Osteoblast (primary cell): ENCODE data around the gene GLOD4. TPM values are rescaled to one million over a fixed set of nuclear protein-coding genes. Genes with fewer than 3 reads are reported as not detected.
A peak's percentile ranks its signal among the peaks of the same experiment; 100 is the strongest.

Source experiments
- DNase-seq: peaks from one replicate; pipeline ENCODE4 v3.0.0; 2011; ENCODE audit warnings: low spot score, mixed read lengths; ENCODE audit not compliant: insufficient read length; ENCODE audit errors: missing footprints
- H2AFZ ChIP-seq: 2 replicates; pipeline ENCODE4 v1.6.0; 2011; ENCODE audit warnings: mild to moderate bottlenecking, low read length
- H3K27ac ChIP-seq: 2 replicates; pipeline ENCODE4 v1.5.1; 2011; ENCODE audit warnings: mild to moderate bottlenecking, low read depth, low read length, moderate library complexity
- H3K27me3 ChIP-seq: 2 replicates; pipeline ENCODE4 v1.6.0; 2012; ENCODE audit warnings: mild to moderate bottlenecking, control low read depth, inconsistent platforms, low read length, moderate library complexity; ENCODE audit not compliant: insufficient read depth
- H3K36me3 ChIP-seq: 2 replicates; pipeline ENCODE4 v1.5.1; 2011; ENCODE audit warnings: mild to moderate bottlenecking, low read length, control low read depth, moderate library complexity; ENCODE audit not compliant: insufficient read depth
- H3K4me1 ChIP-seq: 2 replicates; pipeline ENCODE4 v1.5.1; 2011; ENCODE audit warnings: mild to moderate bottlenecking, low read length, control low read depth, moderate library complexity; ENCODE audit not compliant: insufficient read depth
- H3K4me2 ChIP-seq: 2 replicates; pipeline ENCODE4 v1.6.0; 2011; ENCODE audit warnings: mild to moderate bottlenecking, low read length; ENCODE audit not compliant: insufficient read depth
- H3K4me3 ChIP-seq: fragments of 200-600 bp; sonication (generic); 3 replicates; pipeline ENCODE4 v1.5.1; 2012; ENCODE audit warnings: mild to moderate bottlenecking, low read length, inconsistent platforms; ENCODE audit not compliant: insufficient read depth
- H3K79me2 ChIP-seq: 2 replicates; pipeline ENCODE4 v1.6.0; 2012; ENCODE audit warnings: mild to moderate bottlenecking, low read length, control low read depth, inconsistent platforms; ENCODE audit not compliant: insufficient read depth
- H3K9me3 ChIP-seq: 2 replicates; pipeline ENCODE4 v1.5.1; 2011; ENCODE audit warnings: low read depth, low read length, control low read depth
- H4K20me1 ChIP-seq: 2 replicates; pipeline ENCODE4 v1.6.0; 2012; ENCODE audit warnings: mild to moderate bottlenecking, low read length, control low read depth; ENCODE audit not compliant: insufficient read depth
- total RNA-seq: library from RNA; depleted of rRNA; stranded (reverse); fragments of >200 nt; gene quantifications from 2 replicates; pipeline ENCODE4 v1.2.3, GENCODE V29; 2012
- TF ChIP-seq, protein P1 (sequence below): IDR thresholded peaks from 2 replicates; pipeline ENCODE4 v1.5.1; 2011; ENCODE audit warnings: mild to moderate bottlenecking, low read depth, low read length, moderate library complexity; ENCODE audit errors: extremely low read depth

Gene GLOD4
- total RNA-seq, 1 donor = 39.4 TPM

DNA sequence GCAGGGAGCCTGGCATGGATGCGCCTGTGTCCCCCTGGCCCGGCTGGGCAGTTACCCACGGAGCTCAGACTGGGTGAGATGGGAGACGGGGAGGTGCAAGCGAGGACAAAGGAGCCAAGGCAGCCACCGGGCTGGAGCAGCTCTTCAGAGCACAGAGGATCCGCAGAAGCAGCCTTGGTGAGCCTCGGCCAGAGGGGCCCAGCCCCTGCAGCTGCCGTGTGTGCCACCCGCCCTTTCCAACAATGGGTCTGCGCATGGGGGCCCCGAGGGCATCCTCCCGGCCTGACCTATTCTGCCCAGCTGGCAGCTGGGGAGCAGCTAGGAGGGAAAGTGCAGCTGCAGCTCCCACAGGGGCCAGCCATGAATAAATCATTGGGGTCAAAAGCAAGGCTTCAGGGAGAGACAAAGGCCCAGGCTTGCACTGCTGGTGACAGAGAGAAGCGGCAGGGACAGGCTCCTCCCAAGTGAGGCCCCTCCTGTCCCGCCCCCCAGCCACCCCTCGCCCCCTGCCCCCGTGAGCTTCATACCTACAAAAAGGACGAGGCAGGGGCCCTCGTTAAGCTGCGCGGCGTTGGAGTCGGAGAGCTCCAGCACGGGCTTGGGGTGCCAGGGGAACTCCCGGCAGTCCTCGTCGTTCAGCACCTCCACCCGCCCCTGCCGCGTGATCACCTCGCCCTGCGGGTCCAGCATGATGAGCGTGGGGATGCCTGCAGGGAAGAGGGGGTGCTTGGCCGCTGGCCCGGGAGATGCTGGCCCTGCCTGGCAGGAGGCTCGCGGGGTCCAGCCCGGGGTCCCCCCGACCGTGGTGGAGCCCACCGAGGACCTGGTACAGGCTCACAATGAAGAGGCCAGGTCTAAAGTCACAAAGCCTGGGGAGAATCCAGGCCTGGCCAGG lies 22.7 kb upstream of the GLOD4 start:
- H4K20me1 ChIP-seq = peaks cover 9% of the 10 kb centered on the region
- TF ChIP-seq, protein P1, sequence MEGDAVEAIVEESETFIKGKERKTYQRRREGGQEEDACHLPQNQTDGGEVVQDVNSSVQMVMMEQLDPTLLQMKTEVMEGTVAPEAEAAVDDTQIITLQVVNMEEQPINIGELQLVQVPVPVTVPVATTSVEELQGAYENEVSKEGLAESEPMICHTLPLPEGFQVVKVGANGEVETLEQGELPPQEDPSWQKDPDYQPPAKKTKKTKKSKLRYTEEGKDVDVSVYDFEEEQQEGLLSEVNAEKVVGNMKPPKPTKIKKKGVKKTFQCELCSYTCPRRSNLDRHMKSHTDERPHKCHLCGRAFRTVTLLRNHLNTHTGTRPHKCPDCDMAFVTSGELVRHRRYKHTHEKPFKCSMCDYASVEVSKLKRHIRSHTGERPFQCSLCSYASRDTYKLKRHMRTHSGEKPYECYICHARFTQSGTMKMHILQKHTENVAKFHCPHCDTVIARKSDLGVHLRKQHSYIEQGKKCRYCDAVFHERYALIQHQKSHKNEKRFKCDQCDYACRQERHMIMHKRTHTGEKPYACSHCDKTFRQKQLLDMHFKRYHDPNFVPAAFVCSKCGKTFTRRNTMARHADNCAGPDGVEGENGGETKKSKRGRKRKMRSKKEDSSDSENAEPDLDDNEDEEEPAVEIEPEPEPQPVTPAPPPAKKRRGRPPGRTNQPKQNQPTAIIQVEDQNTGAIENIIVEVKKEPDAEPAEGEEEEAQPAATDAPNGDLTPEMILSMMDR = no peak
- no peaks in the 10 kb centered on the region for H3K79me2 ChIP-seq
- H3K36me3 ChIP-seq = peaks cover 9% of the 10 kb centered on the region
- peak; percentile 82 for DNase-seq
- no peak overlapping the region for H3K4me2 ChIP-seq
- H3K27me3 ChIP-seq = no peaks in the 10 kb centered on the region
- no peaks in the 10 kb centered on the region for H3K4me1 ChIP-seq
- no peak overlapping the region for H3K27ac ChIP-seq
- H3K4me3 ChIP-seq = no peak overlapping the region
- H2AFZ ChIP-seq = no peak overlapping the region
- H3K9me3 ChIP-seq = no peaks in the 10 kb centered on the region

DNA sequence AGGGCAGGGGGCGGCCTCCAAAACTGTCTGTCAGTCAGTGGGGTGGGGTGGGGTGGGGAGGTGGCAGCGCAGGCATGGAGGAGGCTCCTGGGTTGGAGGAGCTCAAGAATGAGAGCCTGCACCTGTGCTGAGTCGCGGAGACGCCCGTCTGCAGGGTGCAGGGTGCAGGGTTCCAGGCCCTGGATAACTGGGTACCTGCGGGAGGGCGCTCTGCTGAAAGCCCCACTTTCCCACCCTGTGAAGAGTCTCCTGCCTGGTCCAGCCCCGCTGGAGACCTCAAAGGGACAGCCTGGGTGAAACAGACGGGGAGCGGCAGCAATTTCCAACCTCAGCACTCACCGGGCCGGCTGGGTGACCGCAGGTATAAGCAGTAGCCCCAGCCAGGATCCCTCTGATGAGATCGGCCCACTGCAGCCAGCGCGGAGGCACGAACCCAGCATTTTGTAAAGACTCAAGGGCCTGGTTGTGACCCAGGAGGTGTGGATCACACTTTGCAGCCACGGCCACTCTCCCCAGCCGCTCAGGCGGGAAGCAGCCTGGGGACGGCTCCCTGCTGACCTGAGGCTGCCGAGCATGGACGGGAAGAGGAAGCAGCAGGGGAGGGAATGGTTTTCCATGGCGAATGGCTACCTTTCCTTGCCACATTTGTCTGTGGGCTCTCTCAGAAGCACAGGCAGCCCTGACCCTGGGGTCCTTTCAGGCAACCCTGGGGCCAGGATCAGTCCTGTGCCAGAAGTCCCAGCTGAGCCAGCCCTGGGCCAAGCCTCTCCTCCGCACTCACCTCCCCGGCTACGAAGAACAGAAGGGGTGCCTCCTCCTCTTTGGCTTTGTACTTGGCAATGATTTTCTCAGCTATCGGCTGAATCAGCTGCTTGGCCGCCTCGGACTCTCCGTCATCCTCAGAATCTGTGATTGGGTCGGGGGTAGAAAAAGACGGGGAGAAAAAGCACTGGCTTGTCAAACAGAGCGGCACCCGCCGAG lies 21.1 kb upstream of the GLOD4 start:
- Histone ChIP-seq H3K4me3 (no peak overlapping the region), H4K20me1 (peaks cover 9% of the 10 kb centered on the region), H3K79me2 (no peaks in the 10 kb centered on the region), H3K9me3 (no peaks in the 10 kb centered on the region), H3K4me1 (no peaks in the 10 kb centered on the region), H3K27ac (no peak overlapping the region), H3K27me3 (no peaks in the 10 kb centered on the region), H2AFZ (no peak overlapping the region), H3K4me2 (no peak overlapping the region), H3K36me3 (peaks cover 4% of the 10 kb centered on the region)
- DNase-seq = peak; percentile 68
- TF ChIP-seq, protein P1 = no peak

DNA sequence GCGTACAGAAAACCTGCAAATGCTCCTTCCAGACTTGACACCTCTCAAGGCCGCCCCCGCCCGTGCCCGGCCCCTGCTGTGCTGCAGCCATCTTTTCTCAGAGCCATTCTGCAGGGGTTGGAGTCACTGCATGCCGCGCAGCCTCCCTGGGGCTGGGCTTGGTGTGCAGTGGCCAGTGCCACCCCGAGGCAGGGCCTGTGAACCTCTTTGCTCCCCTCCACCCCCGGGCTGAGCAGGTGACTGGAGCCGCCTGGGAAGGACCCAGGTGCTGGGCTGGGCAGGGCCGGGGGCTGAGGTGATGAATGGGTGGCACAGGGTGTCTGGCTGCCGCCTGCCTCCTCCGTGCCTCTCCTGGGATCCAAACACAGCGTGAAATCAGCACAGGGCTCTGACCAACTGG lies 20.4 kb upstream of the GLOD4 start:
- H4K20me1 ChIP-seq = peaks cover 9% of the 10 kb centered on the region
- no peaks in the 10 kb centered on the region for H3K9me3 ChIP-seq
- H3K27me3 ChIP-seq = no peaks in the 10 kb centered on the region
- no peak overlapping the region for H3K4me2 ChIP-seq
- no peak overlapping the region for H3K4me3 ChIP-seq
- no peaks in the 10 kb centered on the region for H3K79me2 ChIP-seq
- no peak overlapping the region for H2AFZ ChIP-seq
- DNase-seq = peak; percentile 76
- no peaks in the 10 kb centered on the region for H3K4me1 ChIP-seq
- peaks cover 4% of the 10 kb centered on the region for H3K36me3 ChIP-seq
- TF ChIP-seq, protein P1 = no peak
- H3K27ac ChIP-seq = no peak overlapping the region
